Lower lobe of right lung (tissue), 2 donors: ENCODE measurements around the gene XAB2. TPM values are rescaled to one million over a fixed set of nuclear protein-coding genes. Genes with fewer than 3 reads are reported as not detected.
A peak's percentile ranks its signal among the peaks of the same experiment; 100 is the strongest.

ENCODE experiments used
- ATAC-seq, 2 donors: fragments of 200-7000 bp; cut with Tn5 transposase; one replicate each; pipeline ENCODE4 v1.9.1; 2020 to 2022; ENCODE audit warnings: mild to moderate bottlenecking in 2 of 2, moderate library complexity in 2 of 2
- DNase-seq: peaks from one replicate; pipeline ENCODE4 v3.0.0-alpha.2; 2020
- H3K27ac ChIP-seq: fragments of 200-600 bp; one replicate; pipeline ENCODE4 v1.8.0; 2022
- H3K27me3 ChIP-seq: fragments of 200-600 bp; one replicate; pipeline ENCODE4 v1.8.0; 2022; ENCODE audit warnings: low read depth
- H3K36me3 ChIP-seq: fragments of 200-600 bp; one replicate; pipeline ENCODE4 v1.8.0; 2022; ENCODE audit warnings: mild to moderate bottlenecking
- H3K4me1 ChIP-seq: fragments of 200-600 bp; one replicate; pipeline ENCODE4 v1.8.0; 2022
- H3K4me3 ChIP-seq: fragments of 200-600 bp; one replicate; pipeline ENCODE4 v1.8.0; 2022; ENCODE audit warnings: mild to moderate bottlenecking
- H3K9me3 ChIP-seq: fragments of 200-600 bp; one replicate; pipeline ENCODE4 v1.8.0; 2022
- intact Hi-C: fragments of 100-400 bp; cut with DNase I; formaldehyde crosslinking; loops from one replicate; pipeline ENCODE4 v1.11.0; 2022
- total RNA-seq: library from RNA; stranded (reverse); fragmentation: NEBNext Ultra II Directional; extraction: Animal tissue kit (Norgen Biotek cat#: 25700); gene quantifications from one replicate; pipeline ENCODE4 v1.2.1, GENCODE V29; 2021
- TF ChIP-seq, protein P1 (sequence below): fragments of 200-600 bp; IDR thresholded peaks from one replicate; pipeline ENCODE4 v1.8.0; 2022; ENCODE audit warnings: antibody characterized with exemption, mild to moderate bottlenecking
- donor health status: DM: no; HTN: yes; CAD: no; lungs with severe emphysema.

XAB2 gene
- total RNA-seq, 1 donor from 2014 or later = 42.0 TPM

GRCh38 chr19:7658219-7658686 is 28.9 kb upstream of the XAB2 start:
- Histone ChIP-seq H3K4me3 (no peak overlapping the region), H3K27me3 (no peaks in the 10 kb centered on the region), H3K4me1 (peaks cover 18% of the 10 kb centered on the region), H3K36me3 (no peaks in the 10 kb centered on the region), H3K27ac (peak overlapping the region; percentile 74), H3K9me3 (no peaks in the 10 kb centered on the region)
- DNase-seq (no peak), ATAC-seq (peak; percentile 57 to 62)
- intact Hi-C loops = no loop called here
- TF ChIP-seq, protein P1, sequence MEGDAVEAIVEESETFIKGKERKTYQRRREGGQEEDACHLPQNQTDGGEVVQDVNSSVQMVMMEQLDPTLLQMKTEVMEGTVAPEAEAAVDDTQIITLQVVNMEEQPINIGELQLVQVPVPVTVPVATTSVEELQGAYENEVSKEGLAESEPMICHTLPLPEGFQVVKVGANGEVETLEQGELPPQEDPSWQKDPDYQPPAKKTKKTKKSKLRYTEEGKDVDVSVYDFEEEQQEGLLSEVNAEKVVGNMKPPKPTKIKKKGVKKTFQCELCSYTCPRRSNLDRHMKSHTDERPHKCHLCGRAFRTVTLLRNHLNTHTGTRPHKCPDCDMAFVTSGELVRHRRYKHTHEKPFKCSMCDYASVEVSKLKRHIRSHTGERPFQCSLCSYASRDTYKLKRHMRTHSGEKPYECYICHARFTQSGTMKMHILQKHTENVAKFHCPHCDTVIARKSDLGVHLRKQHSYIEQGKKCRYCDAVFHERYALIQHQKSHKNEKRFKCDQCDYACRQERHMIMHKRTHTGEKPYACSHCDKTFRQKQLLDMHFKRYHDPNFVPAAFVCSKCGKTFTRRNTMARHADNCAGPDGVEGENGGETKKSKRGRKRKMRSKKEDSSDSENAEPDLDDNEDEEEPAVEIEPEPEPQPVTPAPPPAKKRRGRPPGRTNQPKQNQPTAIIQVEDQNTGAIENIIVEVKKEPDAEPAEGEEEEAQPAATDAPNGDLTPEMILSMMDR = no peak

GRCh38 chr19:7657131-7657751 is 27.9 kb upstream of the XAB2 start:
- Histone ChIP-seq H3K36me3 (no peaks in the 10 kb centered on the region), H3K9me3 (no peaks in the 10 kb centered on the region), H3K4me1 (peaks cover 26% of the 10 kb centered on the region), H3K27me3 (no peaks in the 10 kb centered on the region), H3K27ac (peak overlapping the region; percentile 74), H3K4me3 (no peak overlapping the region)
- ATAC-seq (peak; percentile 85 to 88), DNase-seq (peak; percentile 83)
- intact Hi-C loops = no loop called here
- TF ChIP-seq, protein P1 = no peak

DNA sequence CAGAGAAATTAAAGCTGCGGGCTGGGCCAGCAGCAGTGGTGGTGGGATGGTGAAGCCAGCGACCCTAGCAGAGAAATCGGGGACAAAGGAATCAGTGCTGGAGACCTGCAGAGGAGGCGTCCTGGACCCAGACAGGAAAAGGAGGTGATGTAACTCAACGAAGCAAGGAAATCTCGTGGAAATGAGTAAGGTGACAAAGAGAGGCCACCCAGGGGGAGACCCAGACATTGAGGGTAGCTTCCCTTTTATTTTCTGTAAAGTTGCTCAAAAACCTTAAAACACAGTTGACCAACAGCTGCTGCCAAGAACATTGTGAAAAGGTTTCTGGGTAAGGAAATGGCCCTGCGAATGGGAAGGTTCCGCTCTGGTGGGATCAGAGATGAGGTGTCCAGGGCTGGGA is 26.2 kb upstream of the XAB2 start:
- TF ChIP-seq, protein P1 = no peak
- DNase-seq = no peak
- intact Hi-C loops = no loop called here
- Histone ChIP-seq H3K4me1 (peaks cover 28% of the 10 kb centered on the region), H3K36me3 (no peaks in the 10 kb centered on the region), H3K27me3 (no peaks in the 10 kb centered on the region), H3K4me3 (no peak overlapping the region), H3K9me3 (no peaks in the 10 kb centered on the region), H3K27ac (peak overlapping the region; percentile 74)
- ATAC-seq = peak; percentile 12 to 43

DNA sequence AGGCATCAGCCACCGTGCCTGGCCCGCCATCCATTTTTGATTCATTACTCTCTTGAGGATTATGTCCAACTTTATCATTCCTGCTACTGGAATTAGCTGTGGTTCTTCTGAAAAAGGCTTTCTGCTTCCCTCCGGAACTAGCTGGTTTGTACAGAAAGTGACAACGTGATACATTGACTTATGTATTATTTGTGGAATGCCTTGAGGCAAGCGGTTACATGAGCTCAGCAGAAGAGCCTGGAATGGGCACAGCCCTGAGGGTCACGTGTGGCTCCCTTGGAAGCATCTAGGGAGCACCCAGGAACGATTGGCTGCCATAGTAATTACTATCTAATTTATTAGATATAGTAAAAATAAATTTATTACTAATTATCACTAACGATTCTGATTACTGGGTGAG is 25.1 kb upstream of the XAB2 start:
- TF ChIP-seq, protein P1 = no peak
- no peak for ATAC-seq
- Histone ChIP-seq H3K4me3 (no peak overlapping the region), H3K4me1 (peaks cover 28% of the 10 kb centered on the region), H3K36me3 (no peaks in the 10 kb centered on the region), H3K9me3 (no peaks in the 10 kb centered on the region), H3K27me3 (no peaks in the 10 kb centered on the region), H3K27ac (peak overlapping the region; percentile 74)
- intact Hi-C loops = no loop called here
- no peak for DNase-seq

- Histone ChIP-seq H3K36me3 (peaks cover 5% of the 10 kb centered on the region), H3K9me3 (no peaks in the 10 kb centered on the region), H3K27ac (peak overlapping the region; percentile 60), H3K4me1 (peaks cover 21% of the 10 kb centered on the region), H3K27me3 (no peaks in the 10 kb centered on the region), H3K4me3 (peak overlapping the region; percentile 31)
- DNase-seq (peak; percentile 91), ATAC-seq (peak; percentile 88 to 89)
- TF ChIP-seq, protein P1 = peak; percentile 98
- intact Hi-C loops = no loop called here
Measured at GRCh38 chr19:7652061-7652641, 22.8 kb upstream of the XAB2 start.
